Stimulated activated CD8-positive, alpha-beta memory T cell treated with anti-CD3 and anti-CD28 coated beads, Interleukin-15, amount 100 ng/mL, for 4 hours (primary cell): ENCODE measurements around the gene CCL27.
A peak's percentile ranks its signal among the peaks of the same experiment; 100 is the strongest.

Experiments used
- DNase-seq, 2 donors: peaks; one replicate each; pipeline ENCODE4 v3.0.0-alpha.2; 2020; ENCODE audit warnings: low read depth in 2 of 2

The CCL27 gene

DNA sequence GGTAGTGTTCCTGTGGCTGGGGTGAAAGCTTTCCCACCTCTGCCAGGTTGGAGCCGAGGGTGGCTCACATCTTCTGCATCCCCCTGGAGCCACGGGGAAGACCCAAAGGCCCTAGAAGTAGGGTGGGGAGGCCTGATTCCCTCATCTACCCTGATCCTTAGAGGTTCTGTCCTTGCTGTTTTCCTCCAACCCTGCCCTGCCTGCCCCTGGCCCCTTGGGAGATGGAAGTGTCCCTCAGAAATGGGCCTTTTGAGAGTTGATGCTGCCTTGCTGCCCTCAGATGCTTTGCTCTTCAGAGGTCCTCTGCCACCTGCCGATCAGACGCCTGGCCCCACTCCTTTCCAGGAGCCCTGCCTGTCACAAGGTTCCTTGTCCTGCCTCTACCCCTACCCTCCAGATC is 22.4 kb upstream of the CCL27 start:
- DNase-seq = no peak

DNA sequence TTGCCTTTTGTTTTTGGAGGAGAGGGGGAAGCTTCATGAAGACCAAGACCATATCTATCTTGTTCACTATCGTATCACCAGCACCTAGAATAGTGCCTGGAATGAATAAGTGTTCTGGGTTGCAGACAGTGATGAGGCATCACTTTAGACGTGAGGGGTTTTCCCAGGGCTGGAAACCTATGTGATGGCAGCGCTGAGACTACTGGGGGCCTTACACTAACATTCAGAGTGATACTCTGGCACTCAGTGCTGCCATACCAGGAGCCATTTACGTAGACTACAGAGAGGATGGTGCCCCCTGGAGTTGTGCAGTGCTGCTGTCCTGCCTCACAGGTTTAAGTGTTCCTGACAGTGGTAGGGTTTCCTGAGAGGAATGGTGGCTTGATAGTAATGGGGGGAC is 21.7 kb upstream of the CCL27 start:
- no peak for DNase-seq

DNA sequence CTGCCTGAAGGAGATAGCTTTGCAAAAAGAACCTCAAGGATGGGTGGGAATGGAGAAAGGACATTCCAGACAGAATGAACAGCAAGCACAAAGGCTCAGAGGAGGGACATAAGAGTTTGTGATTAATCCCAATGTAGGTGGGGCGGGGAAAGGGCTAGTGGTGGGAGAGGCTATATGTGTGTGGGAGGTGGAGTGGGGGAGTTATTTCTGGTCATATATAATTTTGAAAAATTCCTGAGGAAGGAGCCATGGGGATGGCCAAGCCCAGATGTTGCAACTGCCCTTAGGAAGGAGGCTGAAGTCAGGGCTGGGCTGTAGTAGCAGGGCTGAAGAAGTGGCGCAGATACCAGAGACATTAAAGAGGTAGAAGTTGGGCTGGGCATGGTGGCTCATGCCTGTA is 13.4 kb upstream of the CCL27 start:
- no peak for DNase-seq

DNA sequence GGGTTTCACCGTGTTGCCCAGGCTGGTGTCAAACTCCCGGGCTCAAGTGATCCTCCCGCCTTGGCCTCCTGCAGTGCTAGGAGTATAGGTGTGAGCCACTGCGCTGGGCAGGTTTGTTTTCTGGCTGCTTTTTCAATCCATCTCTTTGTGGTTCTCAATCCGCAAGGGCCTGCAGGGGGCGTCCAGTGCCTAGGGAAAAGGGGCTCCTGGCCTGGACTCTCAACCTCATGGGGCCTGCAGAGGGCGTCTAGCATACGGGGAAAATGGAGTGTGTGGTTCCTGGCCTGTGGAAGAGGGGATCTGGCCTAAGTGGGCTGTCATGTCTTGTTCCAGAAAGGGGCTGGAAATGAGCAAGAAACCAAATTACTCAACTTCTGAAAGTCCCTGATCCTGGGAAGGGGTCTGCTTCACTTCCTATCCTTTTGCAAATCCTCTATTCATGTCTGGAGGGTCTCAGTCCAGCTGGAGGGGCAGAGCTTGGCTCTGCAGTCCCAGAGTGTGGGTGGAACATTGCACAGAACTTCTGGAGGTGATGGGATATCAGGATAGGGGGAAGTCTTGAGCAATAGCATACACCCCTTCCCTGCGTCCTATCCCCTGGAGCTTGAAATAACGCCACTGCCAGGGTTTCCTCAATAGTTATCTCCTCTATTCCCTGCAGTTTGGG is 12.7 kb upstream of the CCL27 start:
- DNase-seq = peak in 1 of 2 donors; percentile 26

DNA sequence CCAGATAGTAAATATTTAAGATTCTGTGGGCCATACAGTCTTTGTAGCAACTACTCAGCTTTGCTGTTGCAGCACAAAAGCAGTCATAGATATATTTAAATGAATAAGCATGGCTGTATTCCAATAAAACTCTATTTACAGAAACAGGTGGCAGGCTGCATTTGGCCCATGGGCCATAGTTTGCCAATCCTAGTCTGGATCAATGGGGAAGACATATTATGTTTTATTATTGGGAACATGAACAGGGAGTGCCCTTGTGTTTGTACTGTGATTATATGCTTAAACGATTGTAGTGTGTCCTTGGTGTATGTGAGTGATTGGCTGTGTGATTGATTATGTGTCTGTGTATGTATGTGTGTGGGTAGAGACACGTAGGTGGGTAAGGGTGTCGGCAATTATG is 12.0 kb upstream of the CCL27 start:
- DNase-seq = no peak

DNA sequence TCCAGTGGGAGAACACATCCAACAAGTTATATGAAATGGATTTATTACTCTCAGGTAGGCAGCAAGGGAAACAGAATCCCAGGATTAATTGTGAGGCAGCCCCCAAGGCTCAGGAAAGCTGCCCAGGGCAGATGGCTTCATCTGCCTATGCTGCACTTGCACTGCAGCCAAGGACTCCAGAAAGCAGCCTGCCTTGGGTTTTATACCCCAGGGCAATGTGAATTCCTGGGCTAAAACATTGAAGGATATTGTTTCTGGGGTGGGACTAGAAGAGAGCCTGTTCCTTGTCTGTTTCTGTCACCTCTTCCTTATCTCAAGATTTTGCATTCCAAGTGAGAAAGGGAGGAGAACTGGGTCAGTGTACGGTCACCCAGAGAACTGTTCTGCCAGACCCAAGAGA is 8.8 kb upstream of the CCL27 start:
- DNase-seq = no peak

DNA sequence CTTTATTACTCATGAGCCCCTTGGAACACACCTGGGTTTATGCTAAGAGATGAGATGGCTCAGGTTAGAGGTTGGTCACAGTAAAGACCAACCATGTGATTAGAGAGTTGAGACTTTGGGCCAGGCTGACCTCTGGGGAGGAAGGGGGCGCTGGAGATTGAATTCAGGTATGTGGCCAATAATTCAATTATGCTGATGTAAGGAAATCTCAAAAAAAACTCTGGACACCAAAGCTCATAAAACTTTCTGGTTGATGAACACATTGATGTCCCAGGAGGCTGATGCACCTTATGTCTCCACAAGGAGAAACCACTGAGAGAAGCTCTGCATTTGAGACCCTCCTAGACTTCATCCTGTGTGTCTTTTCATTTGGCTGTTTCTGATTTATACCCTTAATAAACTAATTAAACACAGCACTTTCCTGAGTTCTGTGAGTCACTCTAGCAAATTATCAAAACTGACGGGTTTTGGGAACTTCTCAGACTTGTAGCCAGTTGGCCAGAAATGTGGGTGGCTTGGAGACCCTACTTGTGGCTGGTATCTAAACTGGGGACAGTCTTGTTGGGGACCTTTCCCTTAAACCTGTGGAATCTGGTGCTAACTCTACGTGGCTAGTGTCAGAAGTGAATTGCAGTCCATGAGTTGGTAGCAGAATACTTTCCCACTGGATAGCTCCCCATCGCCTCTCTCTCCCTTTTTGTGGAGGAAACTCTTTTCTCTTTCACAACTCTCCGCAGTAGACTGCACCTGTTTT is 7.5 kb upstream of the CCL27 start:
- no peak for DNase-seq

DNA sequence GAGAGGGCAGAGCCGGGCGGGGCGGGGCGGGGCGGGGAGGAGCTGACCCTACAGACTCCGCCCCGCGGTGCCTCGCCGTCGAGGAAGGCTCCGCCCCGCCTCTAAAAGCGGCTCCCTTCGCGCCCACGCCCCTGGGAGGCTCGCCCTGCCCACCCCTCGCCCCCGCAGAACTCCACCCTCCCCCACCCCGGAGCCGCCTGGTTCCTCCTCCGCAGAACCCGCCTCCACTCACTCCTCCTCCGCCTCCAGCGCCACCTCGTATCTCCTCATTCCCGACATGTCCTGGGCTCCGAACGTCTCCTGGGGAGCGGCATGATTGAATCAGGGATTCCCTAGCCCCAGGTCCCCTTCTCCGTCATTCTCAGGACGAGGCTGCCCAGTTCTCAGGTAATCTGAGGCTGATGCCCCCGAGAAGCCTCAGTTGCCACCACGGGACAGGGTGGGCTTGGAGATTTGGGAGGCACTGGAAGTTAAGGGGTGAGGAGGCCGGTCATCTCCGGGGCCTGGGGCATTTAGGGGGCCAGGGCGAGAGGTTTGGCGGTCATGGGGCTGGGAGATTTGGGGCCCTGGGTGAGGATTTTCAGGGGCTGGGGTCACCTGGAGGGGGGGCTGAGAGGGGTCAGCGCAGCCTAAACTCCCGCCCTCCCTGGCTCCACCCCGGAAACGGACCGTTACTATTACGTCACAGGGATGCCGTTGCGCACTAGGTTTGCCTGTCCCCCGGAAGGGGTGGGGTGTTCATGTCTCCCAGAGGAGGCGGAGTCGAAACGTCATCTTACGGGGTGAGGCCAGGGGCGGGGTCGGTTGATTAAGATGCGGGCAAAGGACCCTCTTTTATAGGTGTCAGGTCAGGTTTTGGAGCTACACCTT is 3.2 kb upstream of the CCL27 start:
- DNase-seq = peak; percentile 70 to 80

DNA sequence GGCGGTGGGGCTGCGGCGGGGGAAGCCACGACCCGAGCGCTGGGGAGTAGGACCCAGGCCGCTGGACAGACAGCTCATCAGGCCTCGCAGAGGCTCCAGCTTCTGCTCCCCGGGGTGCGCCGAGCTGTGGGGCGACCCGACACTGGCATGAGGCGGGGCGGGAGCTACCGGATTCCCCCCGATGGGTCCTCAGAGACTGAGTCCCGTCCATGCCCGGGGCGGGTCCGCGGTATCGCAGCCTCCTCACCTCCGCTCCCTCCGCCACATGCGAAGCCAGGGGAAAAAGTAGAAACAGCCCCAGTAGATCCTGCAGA is 2.6 kb upstream of the CCL27 start:
- no peak for DNase-seq

DNA sequence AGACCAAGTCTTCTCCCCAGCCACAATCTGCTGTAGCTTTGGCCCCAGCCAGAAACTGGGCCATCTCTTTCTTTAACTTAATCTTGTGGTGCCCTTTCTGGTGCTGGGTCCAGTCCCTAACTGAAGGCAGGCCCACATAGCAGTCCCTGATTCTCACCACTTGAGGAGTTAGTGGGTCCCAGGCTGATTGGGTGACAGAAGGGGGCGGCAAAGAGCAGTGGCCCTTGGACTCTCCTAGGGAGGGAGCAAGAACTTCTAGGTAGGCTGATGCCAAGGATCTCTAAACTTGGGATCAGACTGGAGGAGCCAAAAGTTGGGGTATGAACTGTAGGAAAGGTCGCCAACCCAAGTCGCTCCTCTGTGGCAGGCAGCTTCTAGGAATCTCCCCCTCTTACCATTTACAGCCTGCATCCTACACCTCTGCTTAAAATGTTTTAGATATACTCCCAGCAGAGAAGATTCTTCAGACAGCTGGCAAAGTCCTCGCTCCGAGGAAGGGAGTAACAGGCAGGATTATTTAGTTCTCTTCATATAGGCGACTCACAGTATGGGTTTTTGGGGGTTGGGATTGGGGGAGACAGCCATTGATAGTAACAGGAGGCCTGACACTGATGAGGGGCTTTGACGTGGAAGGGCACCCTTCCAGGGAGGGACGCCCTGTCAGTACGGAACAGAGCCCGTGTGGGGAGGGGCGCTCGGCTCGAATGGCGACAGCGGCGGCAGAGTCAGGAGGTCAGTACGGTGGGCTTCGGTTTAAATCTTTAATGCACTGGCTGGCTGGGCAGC is 2.0 kb upstream of the CCL27 start:
- peak in 1 of 2 donors; percentile 55 for DNase-seq

DNA sequence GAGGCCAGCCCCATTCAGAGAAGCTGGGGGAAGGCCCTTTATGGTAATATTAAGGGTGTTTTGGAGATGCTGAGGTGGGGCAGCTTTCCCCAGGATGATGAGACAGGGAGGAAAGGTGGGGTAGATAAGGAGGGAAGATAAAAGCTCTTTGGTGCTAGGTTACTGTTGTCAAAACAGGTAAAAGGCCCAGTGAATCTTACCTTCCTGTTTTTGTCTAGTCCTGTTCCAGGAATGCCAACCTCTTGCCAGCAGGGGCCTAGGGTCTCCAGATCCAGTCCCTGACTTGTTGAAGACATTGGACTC is 797 bp upstream of the CCL27 start:
- DNase-seq = no peak

DNA sequence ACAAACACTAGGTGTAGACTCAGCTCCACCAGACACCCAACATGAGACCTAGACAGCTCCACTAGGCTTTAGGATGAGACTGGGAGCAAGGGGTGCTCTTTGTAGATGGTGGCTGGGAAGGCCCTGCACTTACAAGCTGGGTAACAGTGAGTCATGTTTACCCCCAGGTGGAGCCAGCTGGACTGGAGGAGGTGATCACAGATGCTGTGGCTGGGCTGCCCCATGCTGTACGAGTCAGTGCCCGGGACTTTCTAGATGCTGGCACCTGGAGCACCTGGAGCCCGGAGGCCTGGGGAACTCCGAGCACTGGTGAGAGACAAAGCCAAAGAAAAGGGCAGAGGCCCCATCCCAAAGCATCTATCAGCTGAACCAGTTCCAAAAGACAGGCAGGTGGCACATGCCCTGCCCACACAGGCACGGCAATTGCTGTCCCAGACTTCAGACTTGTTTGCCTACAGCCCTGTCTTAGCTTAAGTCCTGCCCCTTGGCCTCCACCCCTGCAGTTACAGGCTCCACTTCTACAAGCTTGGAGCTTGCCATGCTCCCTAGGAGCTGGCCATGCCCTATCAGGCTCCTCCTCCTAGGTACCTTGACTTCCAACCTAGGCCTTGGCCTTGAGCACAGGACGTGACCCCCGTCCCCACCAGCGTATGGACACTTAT is 2.7 kb downstream of the CCL27 start:
- DNase-seq = no peak

DNA sequence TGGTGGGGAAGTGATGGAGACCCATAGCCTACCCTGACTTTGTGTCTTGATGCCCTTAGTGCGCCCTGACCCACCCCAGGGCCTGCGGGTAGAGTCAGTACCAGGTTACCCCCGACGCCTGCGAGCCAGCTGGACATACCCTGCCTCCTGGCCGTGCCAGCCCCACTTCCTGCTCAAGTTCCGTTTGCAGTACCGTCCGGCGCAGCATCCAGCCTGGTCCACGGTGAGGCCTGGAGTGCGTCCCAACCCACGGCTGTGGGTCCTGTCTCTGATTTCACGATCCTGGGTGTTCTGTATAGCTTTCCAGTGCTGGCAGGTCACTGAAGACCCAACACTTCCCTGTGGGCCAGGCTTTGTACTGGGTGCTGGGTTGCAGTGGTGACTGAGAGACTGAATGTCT is 4.0 kb downstream of the CCL27 start:
- no peak for DNase-seq

DNA sequence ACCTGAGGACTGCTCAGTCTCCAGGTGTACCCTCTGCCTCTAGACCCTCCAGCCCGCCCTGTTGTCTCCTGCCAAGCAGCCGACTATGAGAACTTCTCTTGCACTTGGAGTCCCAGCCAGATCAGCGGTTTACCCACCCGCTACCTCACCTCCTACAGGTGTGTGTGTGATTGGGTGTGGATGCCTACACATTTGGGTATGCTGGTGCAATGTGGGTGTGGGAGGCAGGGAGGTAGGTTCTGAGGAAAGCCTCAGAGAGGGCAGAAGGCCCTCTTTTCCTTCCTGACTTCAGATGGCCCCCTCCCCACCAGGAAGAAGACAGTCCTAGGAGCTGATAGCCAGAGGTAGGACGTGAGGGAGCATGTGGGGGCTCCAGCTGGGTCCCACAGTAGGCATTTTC is 5.5 kb downstream of the CCL27 start:
- no peak for DNase-seq

DNA sequence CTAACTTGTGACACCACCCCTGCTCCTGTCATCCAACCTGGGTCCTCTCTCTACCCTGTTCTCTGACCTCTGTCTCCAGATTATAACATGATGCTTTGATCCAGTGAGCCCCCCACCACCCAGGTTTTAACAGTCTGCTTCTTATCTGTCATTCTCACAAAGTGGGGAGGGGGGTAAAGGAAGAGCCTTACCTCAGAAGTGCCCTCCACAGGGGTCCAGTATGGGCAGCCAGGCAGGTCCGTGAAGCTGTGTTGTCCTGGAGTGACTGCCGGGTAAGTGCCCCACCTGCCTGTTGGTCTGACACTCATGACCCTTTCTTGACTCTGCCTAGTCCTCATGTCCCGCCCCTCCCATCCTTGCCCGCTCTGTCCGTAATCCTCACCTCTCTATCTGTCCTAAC is 7.1 kb downstream of the CCL27 start:
- no peak for DNase-seq

DNA sequence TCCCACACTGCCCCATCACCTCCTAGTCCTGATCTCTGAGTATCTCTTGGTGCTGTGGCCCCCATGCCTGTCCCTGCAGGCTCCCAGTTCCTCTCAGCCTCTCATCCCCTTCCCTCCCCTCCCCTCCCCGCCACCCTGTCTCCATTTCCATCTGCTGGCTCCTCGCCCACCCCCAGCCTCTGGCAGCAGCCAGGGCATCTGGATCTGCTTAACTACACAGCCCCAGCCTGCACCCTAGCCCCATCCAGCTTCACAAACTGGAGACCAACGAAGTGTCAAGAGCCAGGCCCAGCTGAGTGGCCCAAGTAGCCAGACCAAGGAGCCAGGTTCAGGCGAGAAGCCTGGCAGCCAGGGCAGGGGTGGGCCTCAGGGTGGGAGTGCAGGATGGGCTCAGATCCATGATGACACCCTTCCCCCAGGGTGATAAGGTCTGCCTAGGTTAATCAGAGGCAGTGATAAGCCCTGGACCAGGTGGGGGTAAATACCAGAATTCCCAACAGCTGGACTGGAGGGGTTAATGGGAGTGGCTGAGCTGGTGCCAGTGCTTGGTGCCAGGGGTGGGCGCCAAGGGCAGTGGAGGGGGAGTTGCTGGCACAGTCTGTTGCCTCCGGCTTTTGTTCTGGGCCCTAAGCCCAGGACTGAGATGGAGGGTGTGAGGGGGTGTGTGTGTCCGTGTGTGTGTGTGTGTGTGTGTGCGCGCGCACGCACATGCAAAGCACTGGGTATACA is 8.0 kb downstream of the CCL27 start:
- no peak for DNase-seq

DNA sequence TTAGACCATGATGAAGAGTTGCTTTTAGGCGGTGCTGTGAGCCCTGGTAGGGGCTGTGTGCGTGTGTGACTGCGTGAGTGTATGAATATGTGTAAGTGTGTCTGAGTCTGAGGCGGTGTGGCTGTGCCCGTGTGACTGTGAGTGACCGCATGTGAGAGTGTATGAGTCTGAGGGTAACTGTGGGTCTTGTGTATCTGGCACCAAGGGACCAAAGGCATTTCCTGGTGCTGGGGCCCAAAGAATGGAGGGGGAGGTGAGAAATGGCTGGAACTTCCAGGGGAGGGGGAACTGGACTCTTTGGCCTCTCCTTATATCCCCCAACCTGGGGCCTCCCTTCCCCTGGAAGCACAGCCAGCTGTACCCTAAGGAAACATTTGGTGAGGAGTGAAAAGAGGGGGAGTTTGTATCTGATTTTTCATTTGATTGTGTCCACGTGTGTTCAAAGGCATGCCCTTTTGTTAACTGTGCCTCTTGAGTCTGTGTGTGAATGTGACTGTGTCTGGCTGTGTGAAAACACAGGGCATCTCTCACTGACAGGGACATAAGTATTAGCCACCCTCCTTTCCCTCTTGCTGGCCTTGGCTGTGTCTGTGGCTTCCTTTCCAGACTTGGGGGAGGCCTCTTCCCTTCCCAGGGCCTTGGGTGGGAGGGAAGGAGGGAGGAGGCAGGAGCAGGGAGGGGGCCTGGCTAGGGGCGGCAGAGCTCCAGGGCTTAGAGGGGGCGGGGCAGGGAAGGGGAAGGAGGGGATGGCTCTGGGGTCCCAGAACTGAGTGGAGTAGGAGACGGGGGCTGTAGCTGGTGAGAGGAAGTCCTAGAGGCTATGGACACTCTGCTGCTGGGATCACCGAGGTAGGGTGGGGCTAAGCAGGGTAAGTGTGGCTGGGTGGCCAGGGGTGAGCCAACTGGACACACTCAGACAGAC is 9.0 kb downstream of the CCL27 start:
- DNase-seq = no peak

DNA sequence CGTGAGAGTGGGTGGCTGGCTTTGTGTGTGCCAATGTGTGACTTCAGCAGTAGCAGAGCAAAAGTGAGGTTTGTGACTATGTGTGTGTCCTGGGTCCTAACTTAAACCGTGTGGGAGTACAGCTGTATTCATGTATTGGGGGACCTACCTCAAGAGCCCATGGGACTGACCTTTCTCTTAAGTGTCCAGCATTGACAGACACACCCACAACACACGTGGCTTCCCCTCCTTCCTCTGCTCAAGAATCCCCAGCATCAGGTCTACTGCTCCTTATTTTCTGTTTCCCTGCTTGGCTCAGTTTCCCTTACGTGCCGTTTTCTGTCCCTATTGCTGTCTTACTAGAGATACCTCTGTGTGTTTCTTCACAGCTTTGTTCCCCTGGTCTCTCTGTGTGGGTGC is 9.9 kb downstream of the CCL27 start:
- DNase-seq = no peak

DNA sequence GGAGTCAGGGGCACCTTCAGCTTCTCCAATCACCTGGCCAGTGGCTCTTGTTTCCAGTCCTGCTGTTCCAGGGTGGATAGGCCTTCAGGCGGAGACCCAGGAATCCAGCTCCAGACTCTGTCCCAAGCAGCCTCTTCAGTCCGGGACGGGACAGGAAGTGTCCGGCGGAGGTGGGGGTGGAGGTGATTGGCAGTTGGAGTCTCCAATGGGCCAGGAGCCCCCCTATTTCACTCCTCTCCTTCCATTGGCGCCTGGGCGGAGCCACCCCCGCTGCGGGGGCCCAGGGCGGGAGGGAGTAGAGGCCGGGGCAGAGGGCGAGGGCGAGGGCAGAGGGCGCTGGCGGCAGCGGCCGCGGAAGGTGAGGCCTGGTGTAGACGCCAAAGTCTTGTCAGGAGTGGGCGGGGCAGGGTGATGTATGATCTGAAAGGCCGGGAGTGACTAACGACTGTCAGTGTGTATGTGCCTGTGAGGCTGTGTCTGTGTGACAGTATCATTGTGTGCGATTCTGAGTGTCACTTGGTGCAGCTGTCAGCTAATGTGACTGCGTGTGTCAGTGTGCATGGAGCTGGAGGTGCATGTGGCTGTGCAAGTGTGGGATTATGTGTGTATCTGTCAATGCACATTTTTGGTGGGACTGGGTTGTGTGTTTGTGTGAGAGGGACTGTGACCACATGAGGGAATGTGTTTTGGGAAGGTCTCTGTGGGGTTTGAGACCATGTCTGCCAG is 10.4 kb downstream of the CCL27 start, which contains the start of gene IL11RA:
TSS of gene IL11RA (plus strand) at position 310 of the 726 bp plus-strand sequence. CDS start 3,033 bp downstream, outside the sequence.
- no peak for DNase-seq
